Suppressor macrophage treated with lipopolysaccharide for 1 hour (primary cell): ENCODE data around the gene CPSF4.
A peak's percentile ranks its signal among the peaks of the same experiment; 100 is the strongest.
"Not testable (repeated sequence)": the region's sequence is repeated elsewhere in the genome, so short reads cannot be mapped to it uniquely, and the experiment has no call there.

Experiments used
- DNase-seq, 3 donors: peaks; one replicate each; pipeline ENCODE4 v3.0.0-alpha.2; 2020 to 2022

Gene CPSF4

GRCh38 chr7:99408379-99409191 lies 30.2 kb upstream of the CPSF4 start, which contains the start of the genes BUD31 and PDAP1:
BUD31 (plus strand) TSS chr7:99408969; CDS start chr7:99411093, 2,124 bp downstream.
PDAP1 (minus strand) TSS chr7:99408597; CDS start chr7:99408548, 49 bp downstream.
- DNase-seq: peak; percentile 93 to 94 (median 93)

DNA sequence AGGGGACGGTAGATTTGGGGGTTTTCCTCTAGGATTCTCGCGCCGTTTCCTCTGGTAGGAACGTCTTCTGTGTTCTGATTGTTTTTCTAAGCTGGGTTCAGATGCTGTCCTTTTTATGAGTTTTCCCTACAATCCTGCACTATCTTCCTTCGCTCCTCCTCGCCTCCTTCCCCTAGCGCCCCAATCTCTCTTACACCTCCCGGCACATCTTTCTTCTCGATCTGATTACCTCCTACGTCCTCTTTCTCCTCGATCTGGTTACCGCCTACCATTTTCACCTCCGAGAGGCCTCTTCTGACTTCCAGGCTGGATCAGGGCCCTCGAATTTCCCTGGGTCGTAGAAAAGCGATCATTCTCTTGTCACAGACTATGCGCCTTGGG lies 29.6 kb upstream of the CPSF4 start:
- peak in 1 of 3 donors; percentile 11 for DNase-seq

- peak in 1 of 3 donors; percentile 6 for DNase-seq
Observed at GRCh38 chr7:99409806-99410205, 28.9 kb upstream of the CPSF4 start.

DNA sequence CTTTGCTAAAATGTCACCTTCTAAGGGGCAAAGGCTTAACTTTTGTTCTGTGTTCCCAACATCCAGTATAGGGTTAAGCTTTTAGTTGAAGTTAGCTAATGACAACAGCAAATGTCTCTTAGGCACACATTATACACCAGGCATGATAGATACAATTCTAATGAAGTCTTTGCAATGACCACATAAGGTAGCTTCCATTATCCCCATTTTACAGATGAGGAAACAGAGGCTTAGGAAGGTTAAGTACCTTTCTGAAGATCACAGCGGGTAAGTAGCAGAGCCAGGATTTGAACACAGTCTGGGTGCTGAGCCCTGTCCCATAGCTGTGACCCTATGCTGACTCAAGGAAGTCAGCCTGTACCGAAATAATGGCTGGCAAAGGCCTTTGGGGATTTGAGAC lies 28.1 kb upstream of the CPSF4 start:
- no peak for DNase-seq

GRCh38 chr7:99415513-99416127 lies 23.1 kb upstream of the CPSF4 start:
- DNase-seq: peak; percentile 30 to 40 (median 35)

DNA sequence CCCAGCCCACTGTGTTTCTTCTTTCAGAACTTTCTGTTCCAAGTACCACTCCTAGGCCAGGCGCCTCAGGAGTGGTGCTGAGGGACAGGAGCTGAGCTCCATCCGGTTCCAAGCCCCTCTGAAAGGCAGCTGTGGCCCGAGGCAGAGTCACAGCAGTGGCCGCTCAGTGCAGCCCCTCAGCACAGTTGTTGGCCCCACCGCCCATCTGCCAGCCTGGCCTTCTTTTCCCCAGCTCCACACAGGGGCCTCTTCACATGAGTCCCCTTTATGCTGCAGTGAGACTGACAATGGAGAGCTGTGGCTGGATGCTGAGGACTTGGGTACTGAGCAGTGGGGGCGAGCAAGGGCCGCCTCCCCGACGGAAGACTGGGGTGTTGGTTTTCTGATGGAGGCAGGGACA lies 20.5 kb upstream of the CPSF4 start:
- no peak for DNase-seq

DNA sequence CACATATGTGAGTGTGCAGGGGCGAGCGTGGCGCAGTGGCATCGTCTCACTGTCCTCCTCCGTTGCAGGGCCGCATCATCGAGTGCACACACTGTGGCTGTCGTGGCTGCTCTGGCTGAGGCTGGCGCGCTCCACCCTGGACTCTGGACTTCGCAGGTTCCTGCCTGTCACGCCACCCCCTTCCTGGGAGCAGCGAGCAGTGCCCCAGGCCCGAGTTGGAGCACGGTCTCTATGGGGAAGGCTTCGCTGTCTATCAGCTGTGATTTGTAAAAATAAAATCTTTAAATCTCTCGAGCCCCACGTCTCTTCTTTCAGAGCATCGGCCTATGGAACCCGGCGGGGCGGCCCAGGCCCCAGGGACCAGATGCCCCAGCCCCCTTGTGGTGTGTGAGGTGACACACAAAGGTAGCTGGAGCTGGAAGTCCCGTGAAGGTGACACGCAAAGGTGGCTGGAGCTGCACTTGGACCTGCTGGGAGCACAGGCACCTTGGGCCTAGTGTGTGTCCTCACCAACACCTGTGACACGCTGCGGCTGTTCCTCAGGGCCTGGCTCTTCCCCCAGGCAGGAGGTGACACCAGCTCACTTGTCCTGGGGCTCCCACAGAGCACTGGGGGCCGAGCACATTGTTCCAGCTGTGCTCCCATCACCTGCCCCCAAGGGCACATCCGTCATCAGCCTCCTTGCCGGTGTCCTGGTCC lies 19.3 kb upstream of the CPSF4 start:
- no peak for DNase-seq

GRCh38 chr7:99420213-99420612 lies 18.5 kb upstream of the CPSF4 start:
- DNase-seq: no peak

- no peak for DNase-seq
Observed at GRCh38 chr7:99420986-99421385, 17.8 kb upstream of the CPSF4 start.

- DNase-seq: no peak
Observed at GRCh38 chr7:99422186-99422585, 16.6 kb upstream of the CPSF4 start.

- no peak for DNase-seq
Observed at GRCh38 chr7:99422625-99423024, 16.1 kb upstream of the CPSF4 start.

- DNase-seq: no peak
Observed at GRCh38 chr7:99424932-99425730, 13.6 kb upstream of the CPSF4 start.

- no peak for DNase-seq
Observed at GRCh38 chr7:99428972-99429566, 9.7 kb upstream of the CPSF4 start.

DNA sequence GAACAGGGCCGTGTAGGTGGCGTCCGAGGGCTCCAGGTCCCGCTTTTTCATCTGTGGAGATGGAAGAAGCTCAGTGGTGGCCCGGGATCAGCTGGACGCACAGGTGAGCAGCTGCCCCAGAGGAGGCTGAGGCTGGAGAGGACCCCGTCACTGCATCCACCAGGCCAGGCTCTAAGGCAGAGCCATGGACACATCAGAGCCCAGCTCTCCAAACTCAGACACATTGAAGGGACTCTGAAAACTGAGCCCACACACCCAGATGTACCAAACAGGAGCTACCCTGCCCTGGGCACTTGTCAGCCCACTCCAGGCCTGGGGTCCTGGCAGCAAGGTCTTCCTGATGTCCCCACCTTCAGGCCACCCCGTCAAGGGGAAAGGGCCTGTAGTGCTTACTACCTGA lies 9.0 kb upstream of the CPSF4 start:
- DNase-seq: no peak

GRCh38 chr7:99431756-99432540 lies 6.8 kb upstream of the CPSF4 start:
- DNase-seq: not testable (repeated sequence)

GRCh38 chr7:99433158-99433557 lies 5.6 kb upstream of the CPSF4 start:
- no peak for DNase-seq

GRCh38 chr7:99437946-99438572 lies 684 bp upstream of the CPSF4 start:
- DNase-seq: no peak

- DNase-seq: no peak
Observed at GRCh38 chr7:99440195-99440594, 1.5 kb downstream of the CPSF4 start.

DNA sequence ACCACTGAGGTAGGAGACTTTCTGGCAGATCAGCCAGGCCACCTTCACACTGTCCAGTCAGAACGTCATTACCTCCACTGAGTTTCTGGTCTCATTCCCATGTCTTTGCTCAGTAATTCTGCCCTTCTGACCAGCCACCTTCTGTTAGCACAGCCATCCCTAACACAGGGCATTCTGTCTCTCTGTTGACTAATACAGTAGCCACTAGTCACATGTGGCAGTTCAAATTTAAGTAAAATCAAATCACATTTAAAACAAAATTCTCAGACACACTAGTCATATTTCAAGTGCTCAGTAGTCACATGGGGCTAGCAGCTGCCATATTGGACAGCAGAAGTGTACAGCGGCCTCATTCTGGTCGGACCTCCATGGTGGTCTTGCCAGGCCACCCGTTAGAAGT lies 7.4 kb downstream of the CPSF4 start:
- no peak for DNase-seq

GRCh38 chr7:99447943-99448342 lies 9.2 kb downstream of the CPSF4 start:
- DNase-seq: peak in 2 of 3 donors; percentile 11 to 13

DNA sequence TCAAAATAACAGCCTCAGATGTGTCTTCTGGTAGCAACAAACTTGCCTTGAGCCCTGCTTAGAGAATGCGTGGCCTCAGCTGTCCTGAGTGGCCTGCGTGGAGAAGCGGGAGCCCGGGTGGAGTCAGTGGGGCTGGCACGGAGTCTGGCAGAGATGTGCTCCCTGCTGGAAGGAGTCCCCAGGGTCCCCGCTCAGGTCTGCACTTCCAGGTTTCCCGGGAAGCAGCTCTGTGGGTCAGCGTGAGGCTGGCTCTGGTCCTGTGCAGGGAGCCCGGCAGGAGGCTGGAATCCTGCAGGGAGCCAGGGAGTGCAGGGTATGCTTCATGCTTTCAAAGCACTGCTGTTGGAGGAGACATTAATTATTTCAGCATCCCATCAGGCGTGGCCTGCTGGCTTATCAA lies 10.1 kb downstream of the CPSF4 start:
- DNase-seq: no peak
